GM18519 (cell line): Measurements from ENCODE around the gene CA5B.
A peak's percentile ranks its signal among the peaks of the same experiment; 100 is the strongest.
"Not testable (repeated sequence)": the region's sequence is repeated elsewhere in the genome, so short reads cannot be mapped to it uniquely, and the experiment has no call there.

Experiments used
- ATAC-seq: cut with Tn5 transposase; IDR thresholded peaks from one replicate; pipeline ENCODE4 v1.9.1; 2021; ENCODE audit warnings: mild to moderate bottlenecking, moderate library complexity; ENCODE audit not compliant: unreplicated experiment, low FRiP score

The CA5B gene

GRCh38 chrX:15737959-15738902 is at the start of gene CA5B:
TSS of gene CA5B (plus strand) at chrX:15738270. CDS start at chrX:15750024, 11,754 bp downstream.
- ATAC-seq, result peak; percentile 79

- no peak for ATAC-seq
Measured at GRCh38 chrX:15694941-15695451, 43.1 kb upstream of the CA5B start.

- no peak for ATAC-seq
Measured at GRCh38 chrX:15696516-15696915, 41.6 kb upstream of the CA5B start.

- no peak for ATAC-seq
Measured at GRCh38 chrX:15702488-15703371, 35.3 kb upstream of the CA5B start.

- not testable (repeated sequence) for ATAC-seq
Measured at GRCh38 chrX:15703809-15704208, 34.3 kb upstream of the CA5B start.

- not testable (repeated sequence) for ATAC-seq
Measured at GRCh38 chrX:15704273-15704672, 33.8 kb upstream of the CA5B start.

- ATAC-seq, result no peak
Measured at GRCh38 chrX:15714529-15714928, 23.5 kb upstream of the CA5B start.

- ATAC-seq, result no peak
Measured at GRCh38 chrX:15718283-15718970, 19.6 kb upstream of the CA5B start.

- no peak for ATAC-seq
Measured at GRCh38 chrX:15719324-15719968, 18.6 kb upstream of the CA5B start.

- ATAC-seq, result no peak
Measured at GRCh38 chrX:15721911-15722310, 16.2 kb upstream of the CA5B start.

GRCh38 chrX:15723887-15724517 is 14.1 kb upstream of the CA5B start:
- ATAC-seq, result no peak

- ATAC-seq, result no peak
Measured at GRCh38 chrX:15724911-15725310, 13.2 kb upstream of the CA5B start.

- not testable (repeated sequence) for ATAC-seq
Measured at GRCh38 chrX:15731368-15731767, 6.7 kb upstream of the CA5B start.

- no peak for ATAC-seq
Measured at GRCh38 chrX:15737190-15737958, 696 bp upstream of the CA5B start.

- ATAC-seq, result no peak
Measured at GRCh38 chrX:15739886-15740285, 1.8 kb downstream of the CA5B start.

GRCh38 chrX:15744181-15744867 is 6.3 kb downstream of the CA5B start:
- no peak for ATAC-seq

GRCh38 chrX:15745179-15745578 is 7.1 kb downstream of the CA5B start:
- ATAC-seq, result no peak

- not testable (repeated sequence) for ATAC-seq
Measured at GRCh38 chrX:15746651-15747050, 8.6 kb downstream of the CA5B start.
